HG02588 (cell line): ENCODE data around the gene VAMP3.
"Not testable (repeated sequence)": the region's sequence is repeated elsewhere in the genome, so short reads cannot be mapped to it uniquely, and the experiment has no call there.

Experiments
- ATAC-seq: cut with Tn5 transposase; IDR thresholded peaks from one replicate; pipeline ENCODE4 v1.9.1; 2021; ENCODE audit warnings: mild to moderate bottlenecking, moderate library complexity; ENCODE audit not compliant: unreplicated experiment

The VAMP3 gene

DNA sequence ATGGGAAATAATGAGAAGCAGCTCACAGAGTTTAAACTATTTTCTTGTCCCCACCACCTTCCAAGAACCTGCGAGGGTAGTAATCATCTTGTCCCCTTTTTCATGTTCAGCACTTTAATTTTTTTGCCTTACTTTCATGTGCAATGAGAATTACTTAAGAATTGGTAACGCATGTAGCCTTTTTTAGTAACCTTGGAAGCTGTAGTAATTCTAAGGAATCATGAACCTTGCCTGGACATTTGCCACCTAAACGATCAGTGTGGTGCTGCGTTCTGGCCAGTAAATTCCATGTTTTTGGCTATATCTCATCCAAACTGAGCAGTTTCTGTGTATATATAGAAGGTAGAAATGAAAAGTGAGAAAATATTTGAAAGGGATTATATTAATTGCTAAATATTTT is 3.9 kb upstream of the VAMP3 start:
- ATAC-seq, result no peak

DNA sequence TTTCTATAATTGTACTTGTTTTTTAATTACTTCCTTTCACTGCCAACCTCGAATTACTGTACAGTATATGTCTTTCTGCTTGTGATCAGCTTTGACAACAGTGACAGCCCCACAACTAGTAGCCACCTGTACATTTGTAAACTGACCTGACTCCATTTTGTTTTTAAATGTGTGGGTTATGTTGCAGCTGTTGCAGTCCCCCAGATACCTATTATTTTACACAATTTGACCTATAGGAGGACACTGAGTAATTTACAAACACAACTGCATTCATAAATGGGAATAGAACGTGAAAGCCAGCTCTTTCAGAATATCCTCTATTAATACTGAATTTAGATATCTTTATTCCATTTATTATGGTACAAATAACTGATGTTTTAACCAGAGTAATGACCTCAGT is 2.5 kb upstream of the VAMP3 start:
- ATAC-seq, result no peak

DNA sequence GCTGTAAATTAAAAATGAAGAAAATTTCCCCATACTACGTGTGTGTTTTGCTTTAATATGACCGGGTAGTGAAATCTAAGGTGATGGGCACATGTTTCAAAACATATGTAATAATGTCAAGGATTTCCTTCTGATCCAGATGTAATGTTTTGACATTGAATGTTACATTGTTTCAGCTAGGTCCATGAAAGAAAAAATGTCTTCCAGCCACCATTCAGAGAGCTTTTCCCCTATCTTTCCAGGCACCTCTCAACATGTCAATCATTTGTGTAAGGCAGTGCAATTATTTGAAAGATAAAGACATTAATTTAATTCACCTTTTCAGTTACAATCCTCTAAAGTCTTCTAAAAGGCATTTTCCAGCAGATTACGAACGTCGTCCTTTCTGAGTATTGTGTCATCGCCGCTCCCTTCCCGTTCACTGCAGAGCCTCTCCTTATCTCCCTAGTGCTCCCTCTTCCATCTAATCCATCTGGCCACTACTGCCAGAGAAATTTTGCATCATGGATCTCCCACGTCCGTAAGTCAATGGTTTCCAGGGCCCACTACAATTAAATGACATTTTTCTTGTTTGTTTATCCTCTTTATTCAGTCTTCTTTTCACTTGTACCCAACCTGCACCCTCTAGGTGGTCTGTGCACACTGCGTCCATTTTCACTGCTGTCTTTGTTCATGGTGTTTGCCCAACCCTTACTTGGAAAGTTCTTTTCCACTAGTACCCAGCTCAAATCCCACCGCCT is 1.3 kb upstream of the VAMP3 start:
- no peak for ATAC-seq

DNA sequence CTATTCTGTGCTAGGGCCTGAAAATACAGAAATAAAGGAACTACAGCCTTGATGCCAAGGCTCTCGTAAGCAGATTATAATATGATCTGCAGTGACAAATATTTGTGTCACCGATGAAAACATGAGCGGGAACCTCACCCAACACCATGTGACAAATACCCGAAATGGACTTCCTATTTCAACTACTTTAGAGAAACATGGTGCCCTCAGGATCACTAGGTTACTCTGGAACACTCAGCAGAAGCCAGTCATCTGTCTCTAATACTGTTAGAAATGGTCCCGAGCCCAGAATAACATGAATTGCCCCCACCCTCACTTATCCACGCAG is 463 bp upstream of the VAMP3 start:
- no peak for ATAC-seq

DNA sequence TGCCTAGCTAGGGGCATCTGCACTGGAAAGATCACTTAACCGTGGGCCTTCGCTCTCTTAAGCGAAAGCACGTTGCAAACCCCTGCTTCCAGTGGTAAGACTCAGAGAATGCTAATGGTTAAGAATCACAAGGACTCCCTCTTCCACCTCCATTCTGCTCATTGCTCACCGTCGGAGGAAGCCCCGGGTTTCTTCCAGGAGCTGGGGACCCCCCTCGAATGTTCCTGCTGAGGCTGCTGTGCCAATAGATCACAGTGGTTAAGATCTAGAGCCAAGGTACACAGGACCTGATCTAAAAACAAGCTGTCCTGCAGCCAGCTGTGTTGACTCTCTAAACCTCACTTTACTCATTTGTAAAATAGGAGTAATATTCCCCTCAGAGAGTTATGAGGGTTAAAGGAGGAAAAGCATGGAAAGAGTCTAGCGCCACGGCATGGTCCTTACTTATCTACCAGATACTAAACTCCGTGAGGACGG is 765 bp downstream of the VAMP3 start:
- peak; percentile 8 for ATAC-seq

DNA sequence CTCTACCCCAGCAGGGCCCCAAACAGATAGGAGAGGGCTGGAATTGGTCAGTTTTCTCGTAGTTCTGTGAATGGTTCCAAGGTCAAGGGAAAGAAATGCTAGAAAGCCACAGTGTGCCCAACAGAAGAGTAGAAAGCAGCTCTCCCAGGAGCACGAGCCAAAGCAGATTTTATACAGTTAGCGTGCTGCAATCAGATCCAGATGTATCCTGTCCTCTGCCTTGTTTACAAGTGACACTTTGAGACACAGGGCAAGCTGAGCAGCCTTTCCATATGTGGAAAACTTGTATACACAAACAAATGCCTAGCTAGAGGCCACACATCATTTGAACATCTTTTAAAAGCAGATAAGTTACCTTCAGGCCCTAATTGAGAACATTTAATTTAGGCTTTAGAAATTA is 6.5 kb downstream of the VAMP3 start:
- ATAC-seq, result no peak

DNA sequence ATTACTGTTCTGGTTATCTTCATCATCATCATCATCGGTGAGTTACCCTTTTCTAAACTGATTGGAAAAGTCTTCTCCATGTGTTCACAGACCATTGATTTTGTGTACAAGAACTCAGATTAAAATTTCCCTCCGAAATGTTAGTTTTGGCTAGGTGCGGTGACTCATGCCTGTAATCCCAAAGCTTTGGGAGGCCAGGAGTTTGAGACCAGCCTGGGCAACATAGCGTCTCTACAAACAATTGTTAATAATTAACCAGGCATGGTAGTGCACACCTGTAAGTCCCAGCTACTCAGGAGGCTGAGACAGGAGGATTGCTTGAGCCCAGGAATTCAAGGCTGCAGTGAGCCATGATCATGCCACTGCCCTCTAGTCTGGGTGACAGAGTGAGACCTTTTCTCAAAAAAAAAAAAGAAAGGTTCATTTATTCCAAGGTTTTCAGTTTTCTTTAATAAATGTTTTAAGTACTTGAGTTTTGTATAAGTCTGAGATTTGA is 7.1 kb downstream of the VAMP3 start:
- ATAC-seq, result no peak

DNA sequence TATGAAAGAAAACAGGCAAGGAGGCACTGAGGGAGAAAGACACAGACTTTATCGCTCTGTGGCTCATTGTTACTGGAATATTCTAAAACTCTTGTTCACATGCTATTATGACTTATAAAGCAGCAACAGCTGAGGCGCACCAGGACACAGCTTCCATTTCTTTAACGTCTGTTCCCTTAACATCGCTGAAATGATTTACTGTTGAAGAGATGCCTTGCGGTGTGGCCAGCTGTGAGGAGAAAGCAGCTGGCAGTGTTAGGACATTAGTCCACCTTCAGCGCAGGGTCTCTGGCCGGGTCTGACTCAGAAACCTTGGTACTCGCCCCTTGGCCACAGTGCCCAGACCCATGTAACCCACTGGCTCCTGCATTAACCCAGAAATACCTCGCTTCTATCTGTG is 9.9 kb downstream of the VAMP3 start:
- ATAC-seq, result no peak

DNA sequence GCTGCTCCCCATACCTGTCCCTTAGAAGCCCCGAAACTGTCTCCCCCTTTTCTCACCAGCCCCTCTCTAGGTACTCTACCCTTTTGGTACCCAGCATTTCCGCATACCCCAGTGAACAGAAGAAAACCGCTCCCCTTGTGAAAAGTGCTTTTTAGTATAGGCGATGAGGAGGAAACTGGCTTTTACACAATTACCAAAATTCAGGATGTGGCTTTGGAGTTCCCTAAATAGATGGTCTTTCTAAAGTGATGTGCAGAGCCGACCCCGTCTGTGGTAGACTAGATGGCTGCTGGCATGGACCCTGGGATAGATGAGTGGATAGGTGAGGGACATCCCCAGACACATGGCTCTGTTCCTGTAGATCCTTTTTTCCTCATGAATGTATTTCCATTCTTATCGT is 10.4 kb downstream of the VAMP3 start:
- no peak for ATAC-seq

DNA sequence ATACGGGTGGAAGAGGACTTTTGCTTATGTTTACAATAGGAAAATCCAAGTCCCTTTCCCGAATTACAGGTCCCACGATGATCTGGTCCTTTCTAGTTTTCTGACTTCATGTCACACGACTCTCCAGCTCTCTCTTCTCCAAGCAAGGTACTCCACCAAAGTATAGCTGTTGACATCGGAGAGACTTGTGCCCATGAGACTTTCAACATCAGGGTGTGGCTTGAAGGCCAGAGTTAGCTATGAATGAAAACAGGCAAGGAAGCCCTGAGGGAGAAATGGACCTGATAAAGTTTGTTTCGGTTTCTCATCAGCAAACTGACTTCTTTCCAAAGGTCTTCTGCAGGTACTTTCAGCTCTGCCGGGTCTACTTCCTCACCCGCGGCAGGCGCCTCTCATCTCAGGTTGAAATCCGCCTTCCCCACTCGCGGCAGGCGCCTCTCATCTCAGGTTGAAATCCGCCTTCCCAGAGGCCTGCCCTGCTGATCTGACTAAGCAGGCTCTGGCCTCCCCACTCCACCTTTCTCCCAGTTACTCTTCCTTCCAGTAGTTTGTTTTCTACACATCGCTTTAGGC is 10.9 kb downstream of the VAMP3 start:
- ATAC-seq, result no peak

DNA sequence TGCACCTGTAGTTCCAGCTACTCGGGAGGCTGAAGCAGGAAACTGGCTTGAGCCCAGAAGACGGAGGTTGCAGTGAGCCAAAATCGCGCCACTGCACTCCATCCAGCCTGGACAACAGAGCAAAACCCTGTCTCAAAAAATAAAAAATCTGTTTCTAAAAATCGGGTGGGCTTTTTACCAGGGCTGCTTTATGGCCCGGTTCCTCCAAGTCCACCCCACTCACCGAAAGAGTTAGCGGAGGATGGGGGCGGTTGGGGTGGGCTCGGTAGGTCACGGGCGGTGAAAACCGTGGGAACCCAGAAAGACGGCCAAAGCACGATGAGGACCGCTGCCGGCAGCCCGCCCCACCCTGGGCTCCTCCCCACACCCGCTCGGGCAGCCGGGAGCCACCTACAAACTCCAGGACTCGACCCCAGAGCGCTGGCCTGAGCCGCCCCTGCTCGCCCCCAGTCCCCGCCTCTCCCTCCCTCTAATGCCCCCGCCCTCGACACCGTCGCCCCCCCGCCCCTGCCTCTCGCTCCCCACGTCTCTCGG is 12.1 kb downstream of the VAMP3 start:
- no peak for ATAC-seq

DNA sequence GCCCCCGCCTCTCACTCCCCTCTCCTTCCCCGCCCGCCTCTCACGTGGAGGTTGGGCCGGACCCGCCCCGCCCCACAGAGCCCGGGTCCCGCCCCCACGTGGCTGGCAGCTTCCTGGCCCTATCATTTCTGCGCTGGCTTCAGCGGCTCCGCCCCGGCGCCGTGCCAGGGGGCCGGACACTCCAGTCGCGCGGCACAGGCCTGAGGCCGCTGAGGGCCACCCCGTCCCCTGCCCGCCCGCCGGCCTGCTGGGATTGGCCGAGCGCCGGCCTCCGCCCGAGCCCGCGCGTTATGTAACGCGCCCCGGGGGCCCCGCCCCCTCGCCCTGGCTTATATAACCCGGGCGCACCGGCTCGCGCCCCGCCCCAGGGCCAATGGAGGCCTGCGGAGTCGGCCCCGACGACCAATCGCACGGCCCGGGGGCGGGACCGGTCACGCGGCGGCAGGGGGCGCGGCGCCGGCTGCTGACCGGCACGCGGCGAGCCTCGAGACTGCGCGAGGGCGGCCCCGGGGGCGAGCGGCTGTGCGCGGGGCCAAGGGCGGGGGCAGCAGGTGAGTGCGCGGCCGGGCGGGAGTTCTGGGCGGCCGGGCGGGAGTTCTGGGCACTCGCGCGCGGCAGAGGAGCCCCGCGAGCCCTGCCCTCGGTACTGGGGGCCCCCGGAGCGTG is 12.9 kb downstream of the VAMP3 start, which contains the start of gene PER3:
TSS of gene PER3 (plus strand) at position 466 of the 666 bp plus-strand sequence. CDS start 587 bp downstream, outside the sequence.
- peak; percentile 88 for ATAC-seq

DNA sequence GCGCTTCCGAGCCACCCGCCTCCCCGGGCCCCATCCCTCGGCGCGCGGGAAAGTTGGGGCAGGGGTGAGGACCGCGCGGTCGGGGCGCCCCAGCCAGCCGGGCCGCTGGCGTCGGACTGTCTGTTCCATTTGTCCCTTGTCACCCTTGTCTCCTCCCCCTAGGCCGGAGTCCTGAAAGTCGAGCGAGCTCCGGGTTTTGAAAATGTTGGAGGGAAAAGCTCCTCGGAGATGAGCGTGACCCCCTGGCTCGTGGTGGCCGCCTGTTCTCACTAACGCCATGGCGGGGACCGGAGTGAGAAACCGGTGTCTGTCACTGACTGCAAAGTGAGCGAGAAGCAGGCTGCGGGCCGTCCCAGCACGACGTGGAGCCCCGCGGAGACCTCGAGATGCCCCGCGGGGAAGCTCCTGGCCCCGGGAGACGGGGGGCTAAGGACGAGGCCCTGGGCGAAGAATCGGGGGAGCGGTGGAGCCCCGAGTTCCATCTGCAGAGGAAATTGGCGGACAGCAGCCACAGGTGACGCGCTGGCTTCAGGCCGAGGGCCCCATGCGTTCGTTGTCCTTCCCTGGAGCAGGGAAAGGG is 13.5 kb downstream of the VAMP3 start:
- no peak for ATAC-seq

DNA sequence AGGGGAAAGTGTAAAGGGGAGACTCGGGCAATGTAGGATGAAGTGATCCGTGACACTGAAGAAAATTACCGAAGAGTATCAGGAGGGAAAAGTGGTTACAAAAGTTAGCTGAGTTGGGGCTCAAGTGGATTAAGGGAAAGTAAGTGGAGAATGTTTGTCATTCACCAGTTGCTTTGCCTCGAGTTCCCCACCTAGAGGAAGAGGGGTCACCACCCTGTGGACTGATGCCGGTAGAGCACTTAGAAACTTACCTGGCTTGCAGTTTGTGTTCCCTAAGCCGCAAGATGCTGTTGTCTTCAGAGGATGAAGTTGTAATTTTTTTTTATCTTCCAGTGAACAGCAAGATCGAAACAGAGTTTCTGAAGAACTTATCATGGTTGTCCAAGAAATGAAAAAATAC is 14.0 kb downstream of the VAMP3 start:
- ATAC-seq, result no peak

DNA sequence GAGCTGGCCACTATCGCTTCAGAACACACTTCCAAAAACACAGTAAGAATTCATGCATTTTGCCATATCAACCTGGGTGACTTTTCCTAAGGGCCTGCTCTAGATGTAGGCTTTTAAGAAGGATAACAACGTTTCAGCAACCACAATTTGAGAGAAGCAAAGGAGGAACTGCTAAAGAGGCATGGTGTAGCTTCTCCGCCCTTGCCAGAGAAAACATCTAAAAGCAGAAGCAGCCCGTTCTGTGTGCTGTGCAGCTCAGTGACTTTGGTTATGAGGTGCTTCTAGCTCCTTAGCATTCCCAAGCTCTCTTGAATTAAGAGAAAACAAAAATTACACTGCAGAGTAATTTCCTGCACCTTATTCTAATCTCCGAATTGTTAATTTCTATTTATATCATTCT is 15.7 kb downstream of the VAMP3 start:
- ATAC-seq, result no peak

DNA sequence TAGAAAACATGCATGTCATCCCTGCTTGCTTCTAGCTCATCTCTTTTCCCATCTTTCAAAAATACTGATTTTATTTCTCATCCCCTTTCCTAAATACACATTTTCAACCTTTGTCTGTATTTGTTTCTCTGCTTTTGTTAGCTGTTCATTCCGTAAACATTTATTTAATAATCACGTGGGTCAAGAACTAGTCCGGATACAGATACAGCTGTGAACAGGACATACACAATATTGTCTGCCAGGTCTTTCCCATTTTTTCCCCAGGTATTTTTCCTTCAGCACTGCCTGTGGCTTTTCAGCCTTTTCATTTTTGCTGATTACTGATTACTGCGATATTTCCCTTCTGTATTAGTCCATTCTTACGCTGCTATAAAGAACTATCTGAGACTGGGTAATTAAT is 18.7 kb downstream of the VAMP3 start:
- ATAC-seq, result no peak

DNA sequence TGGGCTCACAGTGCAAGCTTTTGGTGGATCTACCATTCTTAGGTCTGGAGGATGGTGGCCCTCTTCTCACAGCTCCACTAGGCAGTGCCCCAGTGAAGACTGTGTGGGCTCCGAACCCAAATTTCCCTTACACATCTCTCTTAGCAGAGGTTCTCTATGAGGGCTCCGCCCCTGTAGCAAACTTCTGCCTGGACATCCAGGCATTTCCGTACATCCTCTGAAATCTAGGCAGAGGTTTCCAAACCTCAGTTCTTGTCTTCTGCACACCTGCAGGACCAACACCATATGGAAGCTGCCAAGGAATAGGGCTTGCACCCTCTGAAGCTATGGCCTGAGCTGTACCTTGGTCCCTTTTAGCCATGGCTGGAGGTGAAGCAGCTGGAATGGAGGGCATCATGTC is 19.9 kb downstream of the VAMP3 start:
- not testable (repeated sequence) for ATAC-seq

DNA sequence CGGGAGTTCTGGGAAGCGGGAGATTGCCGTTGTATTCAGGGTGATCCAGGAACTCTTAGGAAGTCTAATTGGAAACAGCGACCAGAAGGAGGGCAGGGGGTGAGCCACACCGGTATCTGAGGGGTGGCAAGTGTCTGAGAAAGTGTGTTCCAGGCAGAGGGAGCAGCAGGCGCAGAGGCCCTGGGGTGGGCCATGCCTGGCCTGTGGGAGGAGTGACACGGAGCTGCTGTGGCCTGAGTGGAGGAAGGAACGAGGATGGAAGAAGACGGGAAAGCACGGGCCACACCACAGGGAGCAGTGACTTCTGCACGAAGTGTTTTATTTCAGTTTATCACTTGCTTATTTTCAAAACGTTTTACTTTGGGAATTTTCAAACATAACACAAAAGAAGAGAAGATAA is 24.3 kb downstream of the VAMP3 start:
- ATAC-seq, result no peak

DNA sequence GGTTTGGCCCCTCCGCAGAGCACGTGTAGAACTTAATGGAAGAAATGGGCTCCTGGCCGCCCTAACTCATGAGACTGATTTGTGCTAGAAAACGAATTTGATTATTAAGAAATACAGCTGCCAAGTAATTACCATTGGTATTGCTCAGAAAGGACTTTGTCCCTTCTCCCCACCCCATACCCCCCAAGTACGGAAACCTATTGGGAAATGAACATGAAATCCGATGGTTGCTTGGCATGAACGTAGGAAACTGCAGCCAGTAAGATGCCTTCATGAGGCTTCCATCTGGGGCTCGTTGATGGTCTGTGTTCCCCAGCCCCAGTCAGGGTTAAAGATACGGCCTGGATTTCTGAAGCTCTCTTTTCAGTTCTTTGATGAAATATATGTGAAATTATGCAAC is 34.4 kb downstream of the VAMP3 start:
- no peak for ATAC-seq

DNA sequence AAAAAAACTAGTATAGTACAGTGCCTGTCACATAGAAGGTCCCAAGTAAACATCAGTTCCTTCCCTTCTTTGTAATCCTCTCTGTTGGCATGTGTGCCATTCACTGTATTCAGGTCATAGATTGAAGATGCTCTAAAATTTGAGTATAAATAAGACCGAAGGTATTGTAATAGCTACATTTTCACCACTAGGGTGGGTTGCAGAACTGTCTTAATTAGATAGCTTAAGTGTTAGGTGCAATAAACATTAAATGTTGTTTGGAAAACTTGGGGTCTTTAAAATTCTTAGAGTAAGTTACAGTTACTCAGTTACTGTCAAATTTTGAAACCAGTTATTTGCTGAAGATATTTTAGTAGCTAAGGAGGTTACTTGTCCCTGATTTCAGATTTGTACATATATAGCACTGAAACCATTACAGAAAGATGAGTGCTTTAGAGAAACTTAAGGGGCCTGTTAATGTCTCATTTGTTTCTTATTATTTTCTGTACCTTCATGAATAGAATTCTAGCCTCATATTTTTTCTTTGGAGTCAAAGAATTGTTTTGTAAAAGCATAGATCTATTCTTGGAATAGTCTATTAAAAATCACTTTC is 37.3 kb downstream of the VAMP3 start:
- no peak for ATAC-seq

DNA sequence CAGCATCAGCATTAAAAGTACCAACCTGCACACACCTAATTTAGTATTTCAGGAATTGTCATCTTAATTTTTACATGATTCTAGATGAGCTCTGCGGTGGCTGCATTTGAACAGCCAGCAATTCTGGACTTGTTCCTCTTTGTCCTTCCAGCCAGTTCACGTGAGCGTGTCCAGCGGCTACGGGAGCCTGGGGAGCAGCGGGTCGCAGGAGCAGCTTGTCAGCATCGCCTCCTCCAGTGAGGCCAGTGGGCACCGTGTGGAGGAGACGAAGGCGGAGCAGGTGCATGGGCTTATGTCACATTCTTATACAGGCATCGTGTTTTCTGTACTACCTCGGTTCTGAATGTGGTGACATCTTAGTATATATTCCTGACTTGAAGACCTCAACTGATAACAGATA is 38.6 kb downstream of the VAMP3 start:
- no peak for ATAC-seq
